NCI-H1092 treated with DMSO at 0.1 percent for 48 hours (cell line): ENCODE measurements around the gene RAET1L.
"Not testable (repeated sequence)": the region's sequence is repeated elsewhere in the genome, so short reads cannot be mapped to it uniquely, and the experiment has no call there.

Source experiments
- DNase-seq: peaks from one replicate; lab custom pipeline; 2025; lab: John Stamatoyannopoulos, UW

Gene RAET1L

GRCh38 chr6:149990661-149991471, 34.5 kb downstream of the RAET1L start:
- no peak for DNase-seq

- DNase-seq = no peak
Measured at GRCh38 chr6:149990212-149990660, 35.1 kb downstream of the RAET1L start.

GRCh38 chr6:149988550-149989346, 36.6 kb downstream of the RAET1L start:
- DNase-seq = no peak

- DNase-seq = no peak
Measured at GRCh38 chr6:149987602-149988107, 37.7 kb downstream of the RAET1L start.

GRCh38 chr6:149985481-149985937, 39.8 kb downstream of the RAET1L start:
- DNase-seq = no peak

- DNase-seq = no peak
Measured at GRCh38 chr6:149984773-149985172, 40.6 kb downstream of the RAET1L start.

- DNase-seq = no peak
Measured at GRCh38 chr6:149983145-149983544, 42.2 kb downstream of the RAET1L start.

GRCh38 chr6:149979293-149979692, 46.0 kb downstream of the RAET1L start:
- DNase-seq = no peak

GRCh38 chr6:149978610-149979009, 46.7 kb downstream of the RAET1L start:
- DNase-seq = no peak

- no peak for DNase-seq
Measured at GRCh38 chr6:149977221-149977620, 48.1 kb downstream of the RAET1L start.

GRCh38 chr6:149975400-149975799, 49.9 kb downstream of the RAET1L start:
- no peak for DNase-seq

GRCh38 chr6:149974825-149975224, 50.5 kb downstream of the RAET1L start:
- no peak for DNase-seq

- DNase-seq = not testable (repeated sequence)
Measured at GRCh38 chr6:149974394-149974793, 50.9 kb downstream of the RAET1L start.

- no peak for DNase-seq
Measured at GRCh38 chr6:149969635-149970034, 55.7 kb downstream of the RAET1L start.

- DNase-seq = not testable (repeated sequence)
Measured at GRCh38 chr6:149968909-149969308, 56.4 kb downstream of the RAET1L start.
